Stimulated activated effector memory CD8-positive, alpha-beta T cell treated with anti-CD3 and anti-CD28 coated beads, Interleukin-12 subunit alpha, Interleukin-12 subunit beta, amount 100 ng/mL, for 72 hours (primary cell): ENCODE data around the gene PRKN.
A peak's percentile ranks its signal among the peaks of the same experiment; 100 is the strongest.

ENCODE experiments used
- ATAC-seq: fragments of 150-1000 bp; cut with Tn5 transposase; 2 replicates; pipeline ENCODE4 v1.10.0; 2021
- DNase-seq, 2 donors: peaks; one replicate each; pipeline ENCODE4 v3.0.0; 2021 to 2022; ENCODE audit warnings: low spot score in 2 of 2
- H3K27ac Mint-ChIP-seq: one replicate; pipeline ENCODE4 v1.8.0; 2022; ENCODE audit warnings: mild to moderate bottlenecking, mixed read lengths
- H3K36me3 Mint-ChIP-seq: one replicate; pipeline ENCODE4 v1.8.0; 2022; ENCODE audit warnings: mild to moderate bottlenecking, mixed read lengths
- H3K4me1 Mint-ChIP-seq: one replicate; pipeline ENCODE4 v1.8.0; 2022; ENCODE audit warnings: mixed read lengths
- H3K4me3 Mint-ChIP-seq: one replicate; pipeline ENCODE4 v1.8.0; 2022; ENCODE audit warnings: mild to moderate bottlenecking, mixed read lengths
- H3K9me3 Mint-ChIP-seq: one replicate; pipeline ENCODE4 v1.8.0; 2022; ENCODE audit warnings: mixed read lengths

Gene PRKN

GRCh38 chr6:161586887-161587286 is 1140.7 kb downstream of the PRKN start:
- DNase-seq: no peak
- no peaks in the 10 kb centered on the region for H3K36me3 Mint-ChIP-seq
- no peaks in the 10 kb centered on the region for H3K4me1 Mint-ChIP-seq
- ATAC-seq: no peak
- H3K9me3 Mint-ChIP-seq: no peaks in the 10 kb centered on the region
- H3K4me3 Mint-ChIP-seq: no peak overlapping the region
- no peak overlapping the region for H3K27ac Mint-ChIP-seq

GRCh38 chr6:161584621-161585340 is 1142.8 kb downstream of the PRKN start:
- DNase-seq (no peak), ATAC-seq (no peak)
- H3K4me1 Mint-ChIP-seq: no peaks in the 10 kb centered on the region
- no peak overlapping the region for H3K27ac Mint-ChIP-seq
- H3K36me3 Mint-ChIP-seq: no peaks in the 10 kb centered on the region
- H3K9me3 Mint-ChIP-seq: no peaks in the 10 kb centered on the region
- H3K4me3 Mint-ChIP-seq: no peak overlapping the region

GRCh38 chr6:161584051-161584450 is 1143.5 kb downstream of the PRKN start:
- no peaks in the 10 kb centered on the region for H3K4me1 Mint-ChIP-seq
- DNase-seq (no peak), ATAC-seq (no peak)
- no peaks in the 10 kb centered on the region for H3K9me3 Mint-ChIP-seq
- H3K36me3 Mint-ChIP-seq: no peaks in the 10 kb centered on the region
- H3K27ac Mint-ChIP-seq: no peak overlapping the region
- no peak overlapping the region for H3K4me3 Mint-ChIP-seq

GRCh38 chr6:161583584-161583983 is 1144.0 kb downstream of the PRKN start:
- Mint-ChIP-seq H3K36me3 (no peaks in the 10 kb centered on the region), H3K9me3 (no peaks in the 10 kb centered on the region), H3K27ac (no peak overlapping the region), H3K4me1 (peaks cover 3% of the 10 kb centered on the region), H3K4me3 (no peak overlapping the region)
- DNase-seq (no peak), ATAC-seq (no peak)

GRCh38 chr6:161578478-161578877 is 1149.1 kb downstream of the PRKN start:
- H3K9me3 Mint-ChIP-seq: no peaks in the 10 kb centered on the region
- no peak overlapping the region for H3K27ac Mint-ChIP-seq
- H3K36me3 Mint-ChIP-seq: no peaks in the 10 kb centered on the region
- H3K4me3 Mint-ChIP-seq: no peak overlapping the region
- H3K4me1 Mint-ChIP-seq: peaks cover 5% of the 10 kb centered on the region
- no peak for DNase-seq
- ATAC-seq: peak; percentile 85

GRCh38 chr6:161575523-161576254 is 1151.9 kb downstream of the PRKN start:
- Mint-ChIP-seq H3K4me3 (no peak overlapping the region), H3K4me1 (peaks cover 5% of the 10 kb centered on the region), H3K9me3 (no peaks in the 10 kb centered on the region), H3K36me3 (no peaks in the 10 kb centered on the region), H3K27ac (no peak overlapping the region)
- DNase-seq (no peak), ATAC-seq (no peak)

GRCh38 chr6:161568885-161569456 is 1158.6 kb downstream of the PRKN start:
- H3K4me1 Mint-ChIP-seq: no peaks in the 10 kb centered on the region
- H3K36me3 Mint-ChIP-seq: no peaks in the 10 kb centered on the region
- no peak overlapping the region for H3K27ac Mint-ChIP-seq
- H3K9me3 Mint-ChIP-seq: no peaks in the 10 kb centered on the region
- no peak overlapping the region for H3K4me3 Mint-ChIP-seq
- ATAC-seq (no peak), DNase-seq (no peak)

- Mint-ChIP-seq H3K4me1 (no peaks in the 10 kb centered on the region), H3K36me3 (no peaks in the 10 kb centered on the region), H3K27ac (no peak overlapping the region), H3K4me3 (no peak overlapping the region), H3K9me3 (no peaks in the 10 kb centered on the region)
- DNase-seq (no peak), ATAC-seq (no peak)
Measured at GRCh38 chr6:161564952-161565351, 1162.6 kb downstream of the PRKN start.

GRCh38 chr6:161561908-161562307 is 1165.7 kb downstream of the PRKN start:
- no peak for DNase-seq
- Mint-ChIP-seq H3K27ac (no peak overlapping the region), H3K4me3 (no peak overlapping the region), H3K36me3 (no peaks in the 10 kb centered on the region), H3K9me3 (no peaks in the 10 kb centered on the region), H3K4me1 (no peaks in the 10 kb centered on the region)
- no peak for ATAC-seq

- H3K27ac Mint-ChIP-seq: no peak overlapping the region
- no peak overlapping the region for H3K4me3 Mint-ChIP-seq
- H3K9me3 Mint-ChIP-seq: peaks cover 12% of the 10 kb centered on the region
- no peak for DNase-seq
- no peaks in the 10 kb centered on the region for H3K36me3 Mint-ChIP-seq
- no peak for ATAC-seq
- H3K4me1 Mint-ChIP-seq: no peaks in the 10 kb centered on the region
Measured at GRCh38 chr6:161557333-161558107, 1170.0 kb downstream of the PRKN start.

- peaks cover 12% of the 10 kb centered on the region for H3K9me3 Mint-ChIP-seq
- no peak overlapping the region for H3K27ac Mint-ChIP-seq
- DNase-seq (no peak), ATAC-seq (no peak)
- no peaks in the 10 kb centered on the region for H3K36me3 Mint-ChIP-seq
- H3K4me1 Mint-ChIP-seq: no peaks in the 10 kb centered on the region
- no peak overlapping the region for H3K4me3 Mint-ChIP-seq
Measured at GRCh38 chr6:161554883-161555282, 1172.7 kb downstream of the PRKN start.

GRCh38 chr6:161549977-161550655 is 1177.5 kb downstream of the PRKN start:
- Mint-ChIP-seq H3K9me3 (peaks cover 12% of the 10 kb centered on the region), H3K4me3 (no peak overlapping the region), H3K36me3 (no peaks in the 10 kb centered on the region), H3K4me1 (peaks cover 5% of the 10 kb centered on the region), H3K27ac (no peak overlapping the region)
- ATAC-seq (no peak), DNase-seq (no peak)

GRCh38 chr6:161548713-161549296 is 1178.8 kb downstream of the PRKN start:
- Mint-ChIP-seq H3K4me3 (no peak overlapping the region), H3K36me3 (no peaks in the 10 kb centered on the region), H3K9me3 (peaks cover 3% of the 10 kb centered on the region), H3K27ac (no peak overlapping the region), H3K4me1 (peaks cover 6% of the 10 kb centered on the region)
- ATAC-seq: no peak
- no peak for DNase-seq

GRCh38 chr6:161547617-161548016 is 1179.9 kb downstream of the PRKN start:
- H3K27ac Mint-ChIP-seq: no peak overlapping the region
- H3K36me3 Mint-ChIP-seq: no peaks in the 10 kb centered on the region
- no peaks in the 10 kb centered on the region for H3K9me3 Mint-ChIP-seq
- DNase-seq (no peak), ATAC-seq (no peak)
- H3K4me1 Mint-ChIP-seq: peaks cover 6% of the 10 kb centered on the region
- no peak overlapping the region for H3K4me3 Mint-ChIP-seq

GRCh38 chr6:161546632-161547031 is 1180.9 kb downstream of the PRKN start:
- ATAC-seq (no peak), DNase-seq (no peak)
- Mint-ChIP-seq H3K9me3 (no peaks in the 10 kb centered on the region), H3K4me3 (no peak overlapping the region), H3K27ac (no peak overlapping the region), H3K36me3 (no peaks in the 10 kb centered on the region), H3K4me1 (peaks cover 6% of the 10 kb centered on the region)
